Thoracic aorta (tissue), 2 donors: Measurements from ENCODE around the gene NAXD. TPM values are rescaled to one million over a fixed set of nuclear protein-coding genes. Genes with fewer than 3 reads are reported as not detected.

Experiments
- ATAC-seq: fragments of 150-250 bp; one replicate; pipeline ENCODE4 v1.8.0; 2017; ENCODE audit warnings: low read depth; ENCODE audit not compliant: insufficient number of reproducible peaks, low FRiP score
- DNase-seq: peaks from one replicate; pipeline ENCODE4 v3.0.0-alpha.2; 2020; ENCODE audit warnings: low spot score
- H3K27ac ChIP-seq, 2 donors: fragments of 200-600 bp; sonication (generic); 1 replicate in 1 of 2; 2 replicates in 1 of 2; pipeline ENCODE4 v1.5.1; 2016; ENCODE audit warnings: mild to moderate bottlenecking in 2 of 2, moderate library complexity in 2 of 2
- H3K27me3 ChIP-seq: fragments of 200-600 bp; sonication (generic); replicated peaks from 2 replicates; pipeline ENCODE4 v1.6.0; 2016; ENCODE audit warnings: mild to moderate bottlenecking; ENCODE audit not compliant: insufficient read depth
- H3K36me3 ChIP-seq: fragments of 200-600 bp; sonication (generic); one replicate; pipeline ENCODE4 v1.5.1; 2016
- H3K4me1 ChIP-seq, 2 donors: fragments of 200-600 bp; sonication (generic); 1 replicate in 1 of 2; 2 replicates in 1 of 2; pipeline versions ENCODE4 v1.5.1 to v1.6.0; 2016; ENCODE audit warnings: low read depth in 2 of 2, mild to moderate bottlenecking in 1 of 2; ENCODE audit not compliant: control insufficient read depth in 1 of 2
- H3K4me3 ChIP-seq: fragments of 200-600 bp; sonication (generic); 2 replicates; pipeline ENCODE4 v1.5.1; 2016; ENCODE audit warnings: mild to moderate bottlenecking
- H3K9me3 ChIP-seq: fragments of 200-600 bp; sonication (generic); 2 replicates; pipeline ENCODE4 v1.5.1; 2016
- CTCF ChIP-seq: fragments of 200-600 bp; sonication (generic); IDR thresholded peaks from one replicate; pipeline ENCODE4 v1.5.1; 2019; ENCODE audit warnings: antibody characterized with exemption
- total RNA-seq, 2 donors: library from RNA; depleted of rRNA; stranded (reverse); fragments of >200 nt; gene quantifications; one replicate each; pipeline versions ENCODE4 v1.1.0 to v1.2.3, GENCODE V29; 2016

Gene NAXD
- total RNA-seq, 2 donors from 2014 or later, result 24.9 to 31.4 TPM

- H3K4me1 ChIP-seq, result no peaks in the 10 kb centered on the region
- H3K27me3 ChIP-seq, result no peaks in the 10 kb centered on the region
- no peak for TF ChIP-seq CTCF
- ATAC-seq, result no peak
- no peak overlapping the region for H3K4me3 ChIP-seq
- H3K27ac ChIP-seq, result no peak overlapping the region
- DNase-seq, result no peak
- H3K9me3 ChIP-seq, result no peaks in the 10 kb centered on the region
- no peaks in the 10 kb centered on the region for H3K36me3 ChIP-seq
Observed at GRCh38 chr13:110582421-110582954, 32.9 kb upstream of the NAXD start.

- no peaks in the 10 kb centered on the region for H3K36me3 ChIP-seq
- no peaks in the 10 kb centered on the region for H3K9me3 ChIP-seq
- ATAC-seq (no peak), DNase-seq (no peak)
- no peaks in the 10 kb centered on the region for H3K27me3 ChIP-seq
- H3K4me3 ChIP-seq, result no peak overlapping the region
- H3K27ac ChIP-seq, result no peak overlapping the region
- no peaks in the 10 kb centered on the region for H3K4me1 ChIP-seq
- TF ChIP-seq CTCF, result no peak
Observed at GRCh38 chr13:110583178-110583865, 32.0 kb upstream of the NAXD start.

GRCh38 chr13:110589793-110590390 is 25.5 kb upstream of the NAXD start:
- no peak for DNase-seq
- H3K9me3 ChIP-seq, result no peaks in the 10 kb centered on the region
- ATAC-seq, result no peak
- H3K27me3 ChIP-seq, result no peaks in the 10 kb centered on the region
- H3K27ac ChIP-seq, result no peak overlapping the region
- no peak overlapping the region for H3K4me3 ChIP-seq
- H3K36me3 ChIP-seq, result no peaks in the 10 kb centered on the region
- TF ChIP-seq CTCF, result no peak
- no peaks in the 10 kb centered on the region for H3K4me1 ChIP-seq

- no peaks in the 10 kb centered on the region for H3K9me3 ChIP-seq
- no peak overlapping the region for H3K27ac ChIP-seq
- H3K4me1 ChIP-seq, result no peaks in the 10 kb centered on the region
- ATAC-seq (no peak), DNase-seq (no peak)
- H3K36me3 ChIP-seq, result no peaks in the 10 kb centered on the region
- H3K4me3 ChIP-seq, result no peak overlapping the region
- no peak for TF ChIP-seq CTCF
- H3K27me3 ChIP-seq, result no peaks in the 10 kb centered on the region
Observed at GRCh38 chr13:110590577-110590976, 24.8 kb upstream of the NAXD start.

- Histone ChIP-seq H3K4me3 (no peak overlapping the region), H3K27me3 (no peaks in the 10 kb centered on the region), H3K9me3 (no peaks in the 10 kb centered on the region), H3K27ac (no peak overlapping the region), H3K4me1 (no peaks in the 10 kb centered on the region), H3K36me3 (no peaks in the 10 kb centered on the region)
- ATAC-seq, result no peak
- no peak for DNase-seq
- TF ChIP-seq CTCF, result no peak
Observed at GRCh38 chr13:110592665-110593064, 22.7 kb upstream of the NAXD start.
